Small intestine (tissue), 7 donors: ENCODE data around the gene NOD1. TPM values are rescaled to one million over a fixed set of nuclear protein-coding genes. Genes with fewer than 3 reads are reported as not detected.

Source experiments
- DNase-seq, 2 donors: peaks; one replicate each; pipeline versions ENCODE4 v3.0.0 to v3.0.0-alpha.2; 2013
- FAIRE-seq: peaks from 2 replicates; lab custom pipeline; 2012; peaks lifted over from hg19 to GRCh38; lab: Jason Lieb, UNC
- H3K27ac ChIP-seq, 3 donors: one replicate each; pipeline ENCODE4 v1.5.1; 2013; ENCODE audit warnings: low read length in 2 of 3, mild to moderate bottlenecking in 2 of 3, control low read depth in 1 of 3, inconsistent platforms in 1 of 3, low read depth in 1 of 3, moderate library complexity in 1 of 3
- H3K27me3 ChIP-seq, 3 donors: one replicate each; pipeline ENCODE4 v1.6.1; 2013; ENCODE audit warnings: low read length in 3 of 3, inconsistent platforms in 1 of 3; ENCODE audit not compliant: control insufficient read depth in 3 of 3, insufficient read depth in 3 of 3
- H3K36me3 ChIP-seq, 3 donors: one replicate each; pipeline ENCODE4 v1.6.1; 2013; ENCODE audit warnings: low read length in 3 of 3, inconsistent platforms in 1 of 3, low read depth in 1 of 3, mild to moderate bottlenecking in 1 of 3, moderate library complexity in 1 of 3; ENCODE audit not compliant: control insufficient read depth in 3 of 3, insufficient read depth in 2 of 3
- H3K4me1 ChIP-seq, 3 donors: one replicate each; pipeline ENCODE4 v1.6.1; 2013; ENCODE audit warnings: low read length in 2 of 3, inconsistent platforms in 1 of 3, low read depth in 1 of 3, mild to moderate bottlenecking in 1 of 3, moderate library complexity in 1 of 3; ENCODE audit not compliant: control insufficient read depth in 3 of 3, insufficient read depth in 2 of 3
- H3K4me3 ChIP-seq, 3 donors: one replicate each; pipeline ENCODE4 v1.5.1; 2013; ENCODE audit warnings: low read length in 3 of 3, control low read depth in 1 of 3, inconsistent platforms in 1 of 3, low read depth in 1 of 3, mild to moderate bottlenecking in 1 of 3, moderate library complexity in 1 of 3
- H3K9me3 ChIP-seq, 2 donors: one replicate each; pipeline ENCODE4 v1.6.1; 2013; ENCODE audit warnings: low read depth in 1 of 2, low read length in 1 of 2; ENCODE audit not compliant: control insufficient read depth in 2 of 2, insufficient read depth in 1 of 2
- WGBS, 3 donors: extraction: QIAGEN DNeasy Blood & Tissue Kit; methylation state at CpG; one replicate each; pipeline ENCODE4 v1.1.7; 2013; 5-methylcytosine and 5-hydroxymethylcytosine counted together
- polyA plus RNA-seq, 4 donors: library from polyadenylated mRNA; stranded (reverse) in 3 of 4; unstranded in 1 of 4; fragments of 200-250 nt in 3 of 4; fragments of 120-200 nt in 1 of 4; gene quantifications; one replicate each; pipeline versions ENCODE4 v1.2.1 to v1.2.3, GENCODE V29; 2013
- donor health status: healthy with polysubstance abuse.
- donor health status: control.
- donor health status: control.
- donor health status: Bipolar disorder and iron deficiency.
- donor health status: healthy.

The NOD1 gene
- polyA plus RNA-seq, 4 donors = 3.4 to 8.9 (median 5.5) TPM

GRCh38 chr7:30471205-30471604 is 7.4 kb downstream of the NOD1 start:
- Histone ChIP-seq H3K27me3 (no peaks in the 10 kb centered on the region), H3K4me1 (peaks cover 0 to 18% (median 13%) of the 10 kb centered on the region in 3 donors), H3K27ac (peak overlapping the region in 1 of 3 donors; percentile 74), H3K4me3 (no peak overlapping the region), H3K36me3 (peaks cover 0 to 12% (median 0%) of the 10 kb centered on the region in 3 donors), H3K9me3 (peaks cover 0 to 4% of the 10 kb centered on the region in 2 donors)
- WGBS, 3 donors = 66 to 79% (median 68%) methylated on average over 2 of the region's 2 CpGs
- FAIRE-seq (no peak), DNase-seq (no peak)

DNA sequence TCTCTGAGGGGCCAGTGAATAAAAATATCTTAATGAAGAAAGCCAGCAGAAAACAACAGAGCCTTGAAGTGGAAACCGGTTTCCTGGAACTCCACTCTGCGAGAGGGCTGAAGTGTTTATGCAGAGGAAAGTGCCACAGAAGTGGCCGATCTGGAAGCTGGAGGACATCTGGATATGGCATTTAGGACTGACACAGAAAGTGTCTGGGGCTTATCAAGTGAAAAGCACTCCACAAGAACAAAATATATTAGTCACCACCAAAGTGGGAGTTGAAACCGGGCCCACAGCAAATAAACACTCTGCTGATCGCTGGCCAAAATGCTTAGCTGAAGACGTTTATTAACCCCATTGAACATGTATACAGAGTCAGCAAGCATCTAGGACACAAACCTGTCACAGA is 7.8 kb downstream of the NOD1 start:
- Histone ChIP-seq H3K9me3 (peaks cover 0 to 4% of the 10 kb centered on the region in 2 donors), H3K27me3 (no peaks in the 10 kb centered on the region), H3K4me1 (peaks cover 0 to 18% (median 13%) of the 10 kb centered on the region in 3 donors), H3K4me3 (no peak overlapping the region), H3K27ac (peak overlapping the region in 1 of 3 donors; percentile 82), H3K36me3 (peaks cover 0 to 12% (median 0%) of the 10 kb centered on the region in 3 donors)
- WGBS, 3 donors = 38 to 65% (median 46%) methylated on average over 6 of the region's 6 CpGs
- FAIRE-seq (no peak), DNase-seq (peak in 1 of 2 donors; percentile 53)

DNA sequence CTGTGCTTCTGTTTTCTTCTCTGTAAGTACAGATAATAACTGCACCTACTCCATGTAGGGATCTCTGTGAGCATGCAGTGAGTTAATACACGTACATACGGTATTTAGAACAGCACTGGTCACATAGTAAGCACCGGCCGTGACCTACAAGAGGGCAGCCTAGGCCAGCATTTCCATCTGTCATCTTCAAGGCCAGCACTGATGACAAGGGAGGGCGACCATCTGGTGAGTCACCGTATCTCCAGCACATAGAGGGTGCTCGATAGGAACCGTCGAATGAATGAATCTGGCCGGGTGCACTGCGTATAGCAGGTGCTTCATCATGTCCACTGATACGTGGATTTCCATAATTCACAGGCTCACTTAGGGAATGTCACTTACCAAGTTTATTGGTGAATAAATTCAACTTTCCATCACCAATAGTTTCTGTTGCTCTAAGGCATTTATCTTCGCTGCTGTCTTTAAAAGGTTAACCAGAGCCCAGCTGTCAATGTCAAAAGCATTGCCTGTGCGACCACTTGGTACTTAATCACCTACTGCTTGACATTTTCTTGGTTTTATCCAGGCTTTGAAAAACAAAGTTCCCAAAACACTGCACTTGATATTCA is 8.3 kb downstream of the NOD1 start:
- Histone ChIP-seq H3K27me3 (no peaks in the 10 kb centered on the region), H3K4me1 (peaks cover 0 to 18% (median 15%) of the 10 kb centered on the region in 3 donors), H3K36me3 (peaks cover 0 to 10% (median 0%) of the 10 kb centered on the region in 3 donors), H3K27ac (peak overlapping the region in 1 of 3 donors; percentile 82), H3K4me3 (no peak overlapping the region), H3K9me3 (peaks cover 0 to 4% of the 10 kb centered on the region in 2 donors)
- FAIRE-seq = no peak
- 59 to 90% (median 78%) methylated on average over 14 of the region's 14 CpGs for WGBS, 3 donors
- DNase-seq = no peak

- peaks cover 0 to 4% of the 10 kb centered on the region in 2 donors for H3K9me3 ChIP-seq
- H3K36me3 ChIP-seq = peaks cover 0 to 8% (median 0%) of the 10 kb centered on the region in 3 donors
- peak overlapping the region in 2 of 3 donors; percentile 41 to 82 for H3K27ac ChIP-seq
- DNase-seq (peak; percentile 38 to 85), FAIRE-seq (no peak)
- WGBS, 3 donors = 26 to 52% (median 49%) methylated on average over 5 of the region's 5 CpGs
- H3K27me3 ChIP-seq = no peaks in the 10 kb centered on the region
- H3K4me1 ChIP-seq = peaks cover 0 to 18% (median 18%) of the 10 kb centered on the region in 3 donors
- no peak overlapping the region for H3K4me3 ChIP-seq
Measured at GRCh38 chr7:30469303-30469702, 9.3 kb downstream of the NOD1 start.

DNA sequence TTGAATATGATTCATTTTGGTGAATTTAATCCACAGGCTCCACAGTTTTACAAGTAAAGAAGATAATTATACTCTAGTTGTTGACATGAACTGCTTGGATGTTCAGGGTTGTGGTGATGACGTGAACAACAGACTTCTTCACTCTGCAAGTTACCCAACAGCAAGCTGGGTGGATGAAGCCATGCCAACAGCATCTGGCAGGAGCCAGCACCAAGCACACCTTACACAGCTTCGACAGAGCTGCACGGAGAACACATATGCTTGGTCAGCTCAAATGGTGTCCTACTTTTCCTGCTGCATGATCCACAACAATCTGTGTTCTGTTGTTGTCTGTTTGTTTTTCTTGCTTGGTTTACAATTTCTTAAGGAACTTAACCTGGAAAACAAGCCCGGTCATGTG is 9.8 kb downstream of the NOD1 start:
- FAIRE-seq (no peak), DNase-seq (no peak)
- H3K27me3 ChIP-seq = no peaks in the 10 kb centered on the region
- no peak overlapping the region for H3K4me3 ChIP-seq
- 71 to 97% (median 88%) methylated on average over 4 of the region's 4 CpGs for WGBS, 3 donors
- peak overlapping the region in 2 of 3 donors; percentile 41 to 82 for H3K27ac ChIP-seq
- H3K4me1 ChIP-seq = peaks cover 0 to 18% (median 18%) of the 10 kb centered on the region in 3 donors
- H3K9me3 ChIP-seq = peaks cover 0 to 4% of the 10 kb centered on the region in 2 donors
- peaks cover 0 to 11% (median 0%) of the 10 kb centered on the region in 3 donors for H3K36me3 ChIP-seq

- peaks cover 0 to 15% (median 12%) of the 10 kb centered on the region in 3 donors for H3K4me1 ChIP-seq
- H3K4me3 ChIP-seq = no peak overlapping the region
- no peak for FAIRE-seq
- peaks cover 0 to 4% of the 10 kb centered on the region in 2 donors for H3K9me3 ChIP-seq
- no peak for DNase-seq
- no peak overlapping the region for H3K27ac ChIP-seq
- H3K36me3 ChIP-seq = peaks cover 0 to 11% (median 0%) of the 10 kb centered on the region in 3 donors
- WGBS, 3 donors = 54 to 92% (median 72%) methylated on average over 2 of the region's 2 CpGs
- H3K27me3 ChIP-seq = no peaks in the 10 kb centered on the region
Measured at GRCh38 chr7:30468041-30468440, 10.5 kb downstream of the NOD1 start.

- Histone ChIP-seq H3K27ac (no peak overlapping the region), H3K9me3 (no peaks in the 10 kb centered on the region), H3K27me3 (no peaks in the 10 kb centered on the region), H3K4me3 (no peak overlapping the region), H3K4me1 (peaks cover 0 to 11% (median 8%) of the 10 kb centered on the region in 3 donors), H3K36me3 (peaks cover 0 to 11% (median 0%) of the 10 kb centered on the region in 3 donors)
- 82 to 85% (median 84%) methylated on average over 4 of the region's 4 CpGs for whole genome bisulfite sequencing, 3 donors
- DNase-seq (no peak), FAIRE-seq (no peak)
Measured at GRCh38 chr7:30467271-30467670, 11.3 kb downstream of the NOD1 start.

DNA sequence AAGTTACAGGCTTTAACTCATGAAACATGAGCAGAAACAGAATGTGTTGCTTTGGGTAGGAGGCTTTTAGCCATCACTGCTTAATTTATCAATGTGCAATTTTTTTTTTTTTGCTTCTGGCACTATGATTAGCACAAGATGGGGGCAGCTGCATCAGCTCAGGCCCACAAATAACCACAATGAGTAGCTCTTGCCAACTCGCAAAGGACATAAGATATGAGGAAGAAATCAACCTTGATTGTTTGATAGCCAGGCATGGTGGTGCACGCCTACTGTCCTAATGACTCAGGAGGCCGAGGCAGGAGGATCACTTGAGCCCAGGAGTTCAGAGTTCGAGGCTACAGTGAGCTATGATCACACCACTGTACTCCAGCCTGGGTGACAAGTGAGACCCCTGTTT is 12.3 kb downstream of the NOD1 start:
- Histone ChIP-seq H3K27ac (no peak overlapping the region), H3K36me3 (peaks cover 0 to 11% (median 0%) of the 10 kb centered on the region in 3 donors), H3K4me1 (peaks cover 0 to 11% (median 8%) of the 10 kb centered on the region in 3 donors), H3K9me3 (no peaks in the 10 kb centered on the region), H3K4me3 (no peak overlapping the region), H3K27me3 (no peaks in the 10 kb centered on the region)
- WGBS, 3 donors = 63 to 77% (median 67%) methylated on average over 4 of the region's 4 CpGs
- FAIRE-seq = no peak
- DNase-seq = no peak
